ENCODE measurements around the gene BICD1. TPM values are rescaled to one million over a fixed set of nuclear protein-coding genes. Genes with fewer than 3 reads are reported as not detected.
"Not testable (repeated sequence)": the region's sequence is repeated elsewhere in the genome, so short reads cannot be mapped to it uniquely, and the experiment has no call there.

BICD1 gene
- total RNA-seq, 2 experiments from 2014 or later: 12.5 to 15.9 TPM

- no peak overlapping the region for H3K4me3 Mint-ChIP-seq
- H3K9me3 Mint-ChIP-seq: no peaks in the 10 kb centered on the region
- H3K4me1 Mint-ChIP-seq: no peaks in the 10 kb centered on the region
- H3K27ac Mint-ChIP-seq: no peak overlapping the region
- DNase-seq: no peak
- no peaks in the 10 kb centered on the region for H3K36me3 Mint-ChIP-seq (ENCODE audit: low read depth)
- CTCF ChIA-PET: no interaction called here
- POLR2A ChIA-PET: no interaction called here
- H3K27me3 Mint-ChIP-seq: no peaks in the 10 kb centered on the region
Observed at GRCh38 chr12:32084017-32084688, 22.5 kb upstream of the BICD1 start.

- ChIA-PET POLR2A (no interaction called here), CTCF (no interaction called here)
- Mint-ChIP-seq H3K27me3 (no peaks in the 10 kb centered on the region), H3K36me3 (ENCODE audit: low read depth) (no peaks in the 10 kb centered on the region), H3K4me1 (no peaks in the 10 kb centered on the region), H3K4me3 (no peak overlapping the region), H3K27ac (no peak overlapping the region), H3K9me3 (no peaks in the 10 kb centered on the region)
- no peak for DNase-seq
Observed at GRCh38 chr12:32084753-32085152, 21.9 kb upstream of the BICD1 start.

GRCh38 chr12:32087306-32087705 lies 19.3 kb upstream of the BICD1 start:
- CTCF ChIA-PET: interaction anchor here (0.6 kb wide), 1 partner anchor 451 kb away, joined by 3 read pairs; no protein-coding TSS in a partner anchor
- Mint-ChIP-seq H3K36me3 (ENCODE audit: low read depth) (no peaks in the 10 kb centered on the region), H3K4me1 (no peaks in the 10 kb centered on the region), H3K27me3 (no peaks in the 10 kb centered on the region), H3K4me3 (no peak overlapping the region), H3K9me3 (no peaks in the 10 kb centered on the region), H3K27ac (no peak overlapping the region)
- POLR2A ChIA-PET: no interaction called here
- DNase-seq: no peak

- CTCF ChIA-PET: no interaction called here
- POLR2A ChIA-PET: no interaction called here
- DNase-seq: no peak
- H3K4me1 Mint-ChIP-seq: no peaks in the 10 kb centered on the region
- H3K9me3 Mint-ChIP-seq: no peaks in the 10 kb centered on the region
- H3K27me3 Mint-ChIP-seq: no peaks in the 10 kb centered on the region
- H3K36me3 Mint-ChIP-seq (ENCODE audit: low read depth): no peaks in the 10 kb centered on the region
- H3K27ac Mint-ChIP-seq: no peak overlapping the region
- H3K4me3 Mint-ChIP-seq: no peak overlapping the region
Observed at GRCh38 chr12:32089156-32089555, 17.5 kb upstream of the BICD1 start.

- no peak for DNase-seq
- H3K9me3 Mint-ChIP-seq: no peaks in the 10 kb centered on the region
- no peaks in the 10 kb centered on the region for H3K36me3 Mint-ChIP-seq (ENCODE audit: low read depth)
- POLR2A ChIA-PET: no interaction called here
- no peak overlapping the region for H3K4me3 Mint-ChIP-seq
- H3K4me1 Mint-ChIP-seq: no peaks in the 10 kb centered on the region
- CTCF ChIA-PET: no interaction called here
- H3K27me3 Mint-ChIP-seq: no peaks in the 10 kb centered on the region
- H3K27ac Mint-ChIP-seq: no peak overlapping the region
Observed at GRCh38 chr12:32089586-32089985, 17.1 kb upstream of the BICD1 start.

GRCh38 chr12:32091696-32092095 lies 15.0 kb upstream of the BICD1 start:
- no peaks in the 10 kb centered on the region for H3K9me3 Mint-ChIP-seq
- H3K27ac Mint-ChIP-seq: no peak overlapping the region
- CTCF ChIA-PET: no interaction called here
- POLR2A ChIA-PET: no interaction called here
- no peaks in the 10 kb centered on the region for H3K4me1 Mint-ChIP-seq
- no peaks in the 10 kb centered on the region for H3K27me3 Mint-ChIP-seq
- H3K4me3 Mint-ChIP-seq: no peak overlapping the region
- no peak for DNase-seq
- no peaks in the 10 kb centered on the region for H3K36me3 Mint-ChIP-seq (ENCODE audit: low read depth)

- Mint-ChIP-seq H3K27ac (no peak overlapping the region), H3K27me3 (peaks cover 2% of the 10 kb centered on the region), H3K9me3 (no peaks in the 10 kb centered on the region), H3K4me3 (no peak overlapping the region), H3K36me3 (ENCODE audit: low read depth) (no peaks in the 10 kb centered on the region), H3K4me1 (no peaks in the 10 kb centered on the region)
- ChIA-PET POLR2A (no interaction called here), CTCF (no interaction called here)
- no peak for DNase-seq
Observed at GRCh38 chr12:32098112-32098511, 8.5 kb upstream of the BICD1 start.

GRCh38 chr12:32099275-32099674 lies 7.4 kb upstream of the BICD1 start:
- H3K4me1 Mint-ChIP-seq; H3K27ac Mint-ChIP-seq; H3K4me3 Mint-ChIP-seq; H3K36me3 Mint-ChIP-seq (ENCODE audit: low read depth); H3K9me3 Mint-ChIP-seq; POLR2A ChIA-PET; H3K27me3 Mint-ChIP-seq; DNase-seq: not testable (repeated sequence)
- CTCF ChIA-PET: interaction anchor here (0.6 kb wide), 1 partner anchor 414 kb away, joined by 3 read pairs; no protein-coding TSS in a partner anchor

- Mint-ChIP-seq H3K9me3 (no peaks in the 10 kb centered on the region), H3K27me3 (peaks cover 7% of the 10 kb centered on the region), H3K4me1 (no peaks in the 10 kb centered on the region), H3K36me3 (ENCODE audit: low read depth) (no peaks in the 10 kb centered on the region), H3K27ac (no peak overlapping the region), H3K4me3 (no peak overlapping the region)
- CTCF ChIA-PET: no interaction called here
- POLR2A ChIA-PET: no interaction called here
- no peak for DNase-seq
Observed at GRCh38 chr12:32100361-32100760, 6.3 kb upstream of the BICD1 start.

GRCh38 chr12:32100888-32101287 lies 5.8 kb upstream of the BICD1 start:
- POLR2A ChIA-PET: no interaction called here

GRCh38 chr12:32102234-32102633 lies 4.4 kb upstream of the BICD1 start:
- H3K36me3 Mint-ChIP-seq (ENCODE audit: low read depth): peaks cover 3% of the 10 kb centered on the region
- H3K27ac Mint-ChIP-seq: no peak overlapping the region
- H3K4me1 Mint-ChIP-seq: peaks cover 9% of the 10 kb centered on the region
- no peaks in the 10 kb centered on the region for H3K9me3 Mint-ChIP-seq
- ChIA-PET CTCF (interaction anchor here (0.8 kb wide), 1 partner anchor 42 kb away, joined by 3 read pairs; no protein-coding TSS in a partner anchor), POLR2A (no interaction called here)
- H3K4me3 Mint-ChIP-seq: no peak overlapping the region
- DNase-seq: no peak
- H3K27me3 Mint-ChIP-seq: peaks cover 10% of the 10 kb centered on the region

More at GRCh38 chr12:32100888-32101287, 5.8 kb upstream of the BICD1 start:
- Mint-ChIP-seq H3K4me3 (no peak overlapping the region), H3K4me1 (peaks cover 3% of the 10 kb centered on the region), H3K9me3 (no peaks in the 10 kb centered on the region), H3K27ac (no peak overlapping the region), H3K36me3 (ENCODE audit: low read depth) (no peaks in the 10 kb centered on the region), H3K27me3 (peaks cover 10% of the 10 kb centered on the region)
- CTCF ChIA-PET: no interaction called here
- no peak for DNase-seq

GRCh38 chr12:32104572-32105355 lies 1.9 kb upstream of the BICD1 start:
- H3K36me3 Mint-ChIP-seq (ENCODE audit: low read depth): peaks cover 3% of the 10 kb centered on the region
- POLR2A ChIA-PET: no interaction called here
- no peaks in the 10 kb centered on the region for H3K9me3 Mint-ChIP-seq
- peaks cover 28% of the 10 kb centered on the region for H3K4me1 Mint-ChIP-seq
- no peak for DNase-seq
- peaks cover 10% of the 10 kb centered on the region for H3K27me3 Mint-ChIP-seq
- CTCF ChIA-PET: interaction anchor here (3.0 kb wide), 1 partner anchor 452 kb away, joined by 16 read pairs; no protein-coding TSS in a partner anchor
- H3K27ac Mint-ChIP-seq: no peak overlapping the region
- H3K4me3 Mint-ChIP-seq: no peak overlapping the region

- Mint-ChIP-seq H3K36me3 (ENCODE audit: low read depth) (peaks cover 3% of the 10 kb centered on the region), H3K4me3 (peak overlapping the region; percentile 81), H3K27me3 (peaks cover 8% of the 10 kb centered on the region), H3K9me3 (no peaks in the 10 kb centered on the region), H3K27ac (peak overlapping the region; percentile 47), H3K4me1 (peaks cover 32% of the 10 kb centered on the region)
- POLR2A ChIA-PET: interaction anchor here (0.9 to 1.9 kb wide), 4 partner anchors 28 to 453 kb away, joined by 3 to 10 read pairs (median 4); no protein-coding TSS in a partner anchor
- CTCF ChIA-PET: interaction anchor here (0.6 to 3.0 kb wide), 4 partner anchors 45 to 453 kb away, joined by 3 to 16 read pairs (median 3); no protein-coding TSS in a partner anchor
- DNase-seq: peak; percentile 18
Observed at GRCh38 chr12:32105986-32106516, 596 bp upstream of the BICD1 start.

All from activated CD4-positive, alpha-beta memory T cell treated with anti-CD3 and anti-CD28 coated beads, Interleukin-2, amount 10 ng/mL, durations not matched to agents 7 days and 5 days (primary cell).